ENCODE data around the gene RPTOR.

The RPTOR gene

DNA sequence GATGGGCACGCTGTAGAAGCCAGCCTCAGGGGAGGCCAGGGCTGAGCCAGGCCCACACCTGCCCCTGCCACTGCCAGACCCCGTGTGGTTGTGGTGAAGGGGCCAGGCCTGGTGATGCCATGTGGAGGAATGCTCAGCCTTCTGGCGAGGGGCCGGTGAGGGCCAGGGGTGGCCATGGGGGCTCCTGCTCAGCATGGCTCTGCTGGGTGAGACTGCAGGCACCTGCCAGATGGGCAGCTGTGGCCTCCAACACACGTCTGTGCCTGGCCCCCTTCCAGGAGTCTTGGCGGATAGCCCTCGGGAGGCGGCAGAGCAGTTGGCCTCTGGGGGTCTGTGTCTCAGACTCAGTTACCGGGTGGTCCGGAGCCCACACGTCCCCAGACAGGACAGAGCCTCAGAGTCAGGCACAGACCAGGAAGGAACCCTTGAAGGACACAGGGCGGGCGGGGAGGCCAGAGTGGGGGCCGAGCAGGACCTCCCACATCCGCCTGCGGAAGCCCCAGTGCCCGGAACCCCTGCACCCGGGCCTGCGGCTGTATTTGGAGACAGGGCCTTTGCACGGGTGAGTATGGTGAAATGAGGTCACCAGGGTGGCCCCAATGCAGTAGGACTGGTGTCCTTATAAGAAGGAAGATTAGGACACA, 424.5 kb downstream of the RPTOR start:
- 92% methylated on average over 20 of the region's 20 CpGs for WGBS
- Histone ChIP-seq H3K4me3 (ENCODE audit: low read length) (no peak overlapping the region), H3K27ac (ENCODE audit: low read depth, low read length) (no peak overlapping the region), H3K9ac (ENCODE audit: low read depth, low read length) (no peak overlapping the region), H3K36me3 (ENCODE audit: insufficient read depth, low read length) (peaks cover 2% of the 10 kb centered on the region; the same call in 1 of the 2 replicates), H3K9me3 (ENCODE audit: insufficient read depth, low read depth, low read length) (no peaks in the 10 kb centered on the region), H3K4me1 (ENCODE audit: insufficient read depth, low read length) (no peaks in the 10 kb centered on the region), H3K27me3 (ENCODE audit: insufficient read depth, low read length) (no peaks in the 10 kb centered on the region)

DNA sequence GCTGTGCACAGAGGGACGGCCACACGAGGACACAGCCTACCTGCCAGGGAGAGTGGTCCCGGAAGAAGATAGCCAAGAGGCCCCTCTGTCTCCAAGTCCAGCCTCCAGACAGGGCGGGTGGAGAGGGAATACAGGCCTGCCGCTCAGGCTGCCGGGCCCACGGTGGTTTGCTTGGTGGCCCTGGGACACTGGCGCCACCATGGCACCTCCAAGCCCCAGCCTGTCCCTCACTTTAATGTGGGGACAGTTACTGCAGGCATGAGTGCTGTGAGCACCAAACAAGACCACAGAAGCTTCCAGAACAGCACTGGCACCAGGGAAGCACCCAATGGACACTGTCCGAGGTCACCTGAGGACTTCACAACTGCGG, 425.0 kb downstream of the RPTOR start:
- Histone ChIP-seq H3K4me1 (ENCODE audit: insufficient read depth, low read length) (no peaks in the 10 kb centered on the region), H3K9me3 (ENCODE audit: insufficient read depth, low read depth, low read length) (no peaks in the 10 kb centered on the region), H3K27me3 (ENCODE audit: insufficient read depth, low read length) (no peaks in the 10 kb centered on the region), H3K27ac (ENCODE audit: low read depth, low read length) (no peak overlapping the region), H3K36me3 (ENCODE audit: insufficient read depth, low read length) (peaks cover 2% of the 10 kb centered on the region; the same call in 1 of the 2 replicates), H3K4me3 (ENCODE audit: low read length) (no peak overlapping the region), H3K9ac (ENCODE audit: low read depth, low read length) (no peak overlapping the region)
- 92% methylated on average over 10 of the region's 10 CpGs for WGBS

DNA sequence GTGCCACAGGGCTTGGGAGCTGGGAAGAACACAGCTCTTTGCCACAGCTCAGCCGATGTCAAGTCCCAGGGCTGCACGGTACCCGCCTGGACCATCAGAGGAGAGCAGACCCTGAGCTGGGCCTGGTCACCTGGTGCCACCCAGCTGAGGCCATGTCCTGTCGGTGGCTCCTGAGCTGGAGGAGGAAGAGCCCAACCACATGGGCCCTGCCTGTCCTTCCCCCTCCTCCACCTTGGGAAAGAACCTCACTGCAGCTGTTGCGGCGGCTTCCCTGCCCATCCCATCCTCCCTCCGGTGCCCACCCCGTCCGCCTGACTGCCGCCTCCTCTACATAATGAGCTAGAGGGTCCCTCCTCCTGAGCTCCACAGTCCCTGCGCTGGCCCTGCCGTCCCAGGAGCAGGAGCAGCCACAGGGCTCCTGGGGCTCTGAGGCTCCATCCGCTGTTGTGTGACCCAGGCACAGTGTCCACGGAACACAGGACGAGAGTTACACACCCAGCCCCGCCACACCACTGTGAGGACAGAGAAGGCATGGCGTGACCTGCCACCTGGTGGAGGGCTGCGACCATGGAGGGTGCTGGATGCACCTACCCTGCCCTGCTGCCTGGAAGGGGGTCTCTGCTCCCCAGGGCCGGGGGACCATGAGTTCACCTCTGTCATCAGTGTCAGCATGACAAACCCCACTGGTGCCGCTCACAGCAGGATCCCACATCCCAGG, 425.6 kb downstream of the RPTOR start:
- WGBS = 76% methylated on average over 20 of the region's 20 CpGs
- Histone ChIP-seq H3K27ac (ENCODE audit: low read depth, low read length) (no peak overlapping the region), H3K4me3 (ENCODE audit: low read length) (no peak overlapping the region), H3K36me3 (ENCODE audit: insufficient read depth, low read length) (peaks cover 2% of the 10 kb centered on the region; the same call in 1 of the 2 replicates), H3K9me3 (ENCODE audit: insufficient read depth, low read depth, low read length) (no peaks in the 10 kb centered on the region), H3K27me3 (ENCODE audit: insufficient read depth, low read length) (no peaks in the 10 kb centered on the region), H3K9ac (ENCODE audit: low read depth, low read length) (no peak overlapping the region), H3K4me1 (ENCODE audit: insufficient read depth, low read length) (no peaks in the 10 kb centered on the region)

DNA sequence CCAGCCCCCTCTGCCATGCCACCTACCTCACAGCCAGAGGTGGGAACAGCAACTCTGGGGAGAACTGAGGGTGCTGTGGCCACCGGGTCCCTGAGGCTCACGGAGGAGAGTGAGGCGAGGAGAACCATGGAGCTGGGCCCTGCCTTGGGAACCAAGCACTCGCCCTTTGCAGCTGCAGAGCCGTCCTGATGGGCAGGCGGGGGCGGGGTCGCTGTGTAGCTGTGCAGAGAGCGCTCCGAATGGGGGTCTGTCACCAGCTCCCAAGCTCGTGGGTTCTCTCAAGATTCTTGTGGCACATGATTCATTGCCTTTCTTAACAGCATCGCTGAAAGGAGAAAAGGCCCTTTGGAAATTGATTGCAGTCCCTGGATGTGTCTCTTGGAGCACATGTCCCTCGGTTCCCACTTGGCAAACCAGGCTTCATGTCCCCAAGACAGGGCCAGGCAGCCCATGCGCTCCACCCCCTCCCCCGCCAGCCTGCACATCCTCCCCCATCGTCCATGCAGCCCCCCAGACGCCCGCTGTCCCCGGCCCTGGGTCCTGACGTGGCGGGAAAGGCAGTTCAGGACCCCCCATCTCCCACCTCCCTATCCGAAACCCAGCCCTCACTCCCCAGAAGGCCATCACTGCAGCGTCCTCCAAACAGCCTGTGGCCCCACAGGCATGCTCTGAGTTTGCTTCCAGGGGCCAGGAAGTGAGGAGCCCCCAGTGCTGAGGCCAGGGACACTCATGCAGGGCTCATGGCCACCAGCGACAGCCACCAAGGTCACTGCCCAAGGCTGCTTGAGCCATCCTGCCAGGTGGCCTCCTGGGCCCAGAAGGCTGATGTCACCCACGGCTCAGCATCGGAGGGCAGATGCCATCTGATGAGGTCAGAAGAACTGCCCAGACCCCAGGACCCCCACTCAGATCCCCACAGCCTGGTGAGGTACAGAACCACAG, 426.4 kb downstream of the RPTOR start:
- Histone ChIP-seq H3K27me3 (ENCODE audit: insufficient read depth, low read length) (no peaks in the 10 kb centered on the region), H3K27ac (ENCODE audit: low read depth, low read length) (no peak overlapping the region), H3K36me3 (ENCODE audit: insufficient read depth, low read length) (no peaks in the 10 kb centered on the region), H3K4me1 (ENCODE audit: insufficient read depth, low read length) (no peaks in the 10 kb centered on the region), H3K9me3 (ENCODE audit: insufficient read depth, low read depth, low read length) (no peaks in the 10 kb centered on the region), H3K4me3 (ENCODE audit: low read length) (no peak overlapping the region), H3K9ac (ENCODE audit: low read depth, low read length) (no peak overlapping the region)
- 78% methylated on average over 26 of the region's 26 CpGs for WGBS

DNA sequence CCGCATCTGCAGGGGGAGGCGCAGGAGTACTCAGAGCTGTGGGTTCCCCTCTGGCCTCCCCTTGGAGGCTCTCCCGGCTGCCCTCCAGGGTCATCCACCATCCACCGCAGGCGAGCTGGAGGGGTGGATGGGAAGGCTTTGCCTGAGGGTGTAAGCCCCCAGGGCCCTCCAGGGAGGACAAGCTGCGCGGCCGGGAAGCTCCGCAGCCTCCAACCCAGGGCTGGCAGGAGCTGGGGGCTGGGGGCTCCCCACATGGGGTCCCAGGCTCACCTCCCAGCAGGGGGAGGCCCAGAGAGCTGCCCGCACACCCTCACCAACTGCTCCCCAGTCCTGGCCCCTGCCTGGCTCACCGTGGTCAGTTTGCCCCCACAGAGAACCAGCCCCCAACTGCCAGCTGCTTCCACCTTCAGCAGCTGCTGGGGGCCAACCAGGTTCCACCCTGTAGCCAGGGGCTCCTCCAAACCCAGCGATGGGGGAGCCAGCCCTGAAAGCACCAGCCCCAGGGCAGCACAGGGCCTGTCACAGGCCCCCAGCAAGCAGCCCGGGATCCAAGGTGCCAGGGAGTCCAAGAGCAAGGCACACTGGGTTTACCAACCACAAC, 427.2 kb downstream of the RPTOR start:
- 93% methylated on average over 13 of the region's 13 CpGs for WGBS
- no peaks in the 10 kb centered on the region for H3K27me3 ChIP-seq (ENCODE audit: insufficient read depth, low read length)

DNA sequence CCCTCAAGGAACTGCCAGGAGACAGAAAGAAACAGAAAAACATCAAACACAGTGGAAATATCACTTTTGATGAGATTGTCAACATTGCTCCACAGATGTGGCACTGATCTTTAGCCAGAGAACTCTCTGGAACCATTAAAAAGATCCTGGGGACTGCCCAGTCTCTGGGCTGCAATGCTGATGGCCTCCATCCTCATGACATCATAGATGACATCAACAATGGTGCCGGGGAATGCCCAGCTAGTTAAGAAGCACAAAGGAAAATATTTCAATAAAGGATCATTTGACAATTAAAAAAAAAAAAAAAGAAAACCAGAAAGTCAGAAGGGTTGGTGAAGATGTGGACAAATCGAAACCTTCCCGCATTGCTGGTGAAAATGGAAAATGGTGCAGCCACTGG, 432.1 kb downstream of the RPTOR start:
- Histone ChIP-seq H3K9ac (ENCODE audit: low read depth, low read length) (no peak overlapping the region), H3K27ac (ENCODE audit: low read depth, low read length) (no peak overlapping the region), H3K4me1 (ENCODE audit: insufficient read depth, low read length) (no peaks in the 10 kb centered on the region), H3K4me3 (ENCODE audit: low read length) (no peak overlapping the region), H3K36me3 (ENCODE audit: insufficient read depth, low read length) (no peaks in the 10 kb centered on the region), H3K9me3 (ENCODE audit: insufficient read depth, low read depth, low read length) (0 out of 2 replicates have a peak, but pooled peaks cover 3% of the 10 kb centered on the region), H3K27me3 (ENCODE audit: insufficient read depth, low read length) (peaks cover 3% of the 10 kb centered on the region)
- 100% methylated on average over 3 of the region's 3 CpGs for WGBS

More for the DNA sequence above, 427.2 kb downstream of the RPTOR start:
- no peak overlapping the region for H3K4me3 ChIP-seq (ENCODE audit: low read length)
- H3K36me3 ChIP-seq (ENCODE audit: insufficient read depth, low read length) = no peaks in the 10 kb centered on the region
- no peaks in the 10 kb centered on the region for H3K4me1 ChIP-seq (ENCODE audit: insufficient read depth, low read length)
- no peak overlapping the region for H3K9ac ChIP-seq (ENCODE audit: low read depth, low read length)
- H3K27ac ChIP-seq (ENCODE audit: low read depth, low read length) = no peak overlapping the region
- H3K9me3 ChIP-seq (ENCODE audit: insufficient read depth, low read depth, low read length) = no peaks in the 10 kb centered on the region

DNA sequence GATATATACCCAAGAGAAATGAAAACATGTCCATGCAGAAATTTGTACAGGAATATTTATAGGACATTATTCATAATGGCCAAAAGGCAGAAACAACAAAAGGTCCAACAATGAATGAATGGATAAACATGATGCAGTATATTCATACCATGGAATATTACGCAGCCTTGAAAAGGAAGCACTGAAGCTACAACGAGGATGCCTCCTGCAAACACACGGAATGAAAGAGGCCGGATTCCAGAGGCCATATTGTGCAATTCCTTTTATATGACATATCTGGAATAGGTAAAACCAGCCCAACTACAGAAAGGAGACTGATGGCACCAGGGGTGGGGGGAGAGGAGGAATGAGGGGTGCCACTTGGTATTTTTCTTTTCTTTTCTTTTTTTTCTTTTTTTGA, 432.5 kb downstream of the RPTOR start:
- Histone ChIP-seq H3K27me3 (ENCODE audit: insufficient read depth, low read length) (peaks cover 8% of the 10 kb centered on the region), H3K9ac (ENCODE audit: low read depth, low read length) (no peak overlapping the region), H3K9me3 (ENCODE audit: insufficient read depth, low read depth, low read length) (0 out of 2 replicates have a peak, but pooled peaks cover 3% of the 10 kb centered on the region), H3K4me1 (ENCODE audit: insufficient read depth, low read length) (no peaks in the 10 kb centered on the region), H3K36me3 (ENCODE audit: insufficient read depth, low read length) (no peaks in the 10 kb centered on the region), H3K27ac (ENCODE audit: low read depth, low read length) (no peak overlapping the region), H3K4me3 (ENCODE audit: low read length) (no peak overlapping the region)
- WGBS = 95% methylated on average over 4 of the region's 4 CpGs

DNA sequence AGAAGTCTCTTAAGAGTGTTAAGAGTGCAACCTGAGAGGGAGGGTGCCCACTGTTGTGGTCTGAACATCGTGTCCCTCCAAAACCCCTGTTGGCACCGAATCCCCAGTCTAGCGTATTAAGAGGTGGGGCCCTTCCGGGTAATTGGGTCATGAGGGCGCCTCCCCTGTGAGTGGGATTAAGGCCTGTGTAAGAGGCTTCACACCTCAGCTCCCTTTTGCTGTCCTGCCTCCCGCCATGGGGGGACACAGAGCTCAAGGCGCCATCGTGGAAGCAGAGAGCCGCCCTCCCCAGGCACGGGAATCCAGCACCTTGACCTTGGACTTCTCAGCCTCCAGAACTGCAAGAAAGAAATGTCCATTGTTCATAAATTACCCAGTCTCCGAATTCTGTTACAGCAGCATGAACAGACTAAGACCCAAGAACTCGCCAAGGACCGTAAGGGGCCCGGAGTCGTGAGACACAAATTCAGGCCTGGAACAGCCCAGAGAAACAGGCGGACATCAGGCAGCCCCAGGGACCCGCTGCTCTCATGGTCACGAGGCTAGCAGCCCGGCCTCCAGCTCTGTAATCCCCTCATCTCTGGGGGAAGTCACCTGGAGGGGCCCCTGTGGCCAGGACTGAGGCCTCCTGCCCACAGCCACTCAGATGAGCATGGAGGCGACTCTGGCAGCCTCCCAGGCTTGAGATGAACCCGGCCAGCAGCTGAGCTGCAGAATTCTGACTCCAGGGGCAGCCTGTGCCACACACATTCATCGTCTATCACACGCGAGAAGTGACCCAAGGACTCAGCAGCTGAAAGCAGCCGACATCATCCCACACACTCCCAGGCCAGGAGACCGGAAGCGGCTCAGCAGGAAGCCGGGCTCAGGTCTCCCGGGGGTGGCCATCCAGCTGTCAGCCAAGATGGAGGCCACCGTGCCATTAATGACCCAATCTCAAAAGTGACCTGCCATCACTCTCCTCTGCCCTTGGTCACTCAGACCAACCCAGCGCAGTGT, 434.2 kb downstream of the RPTOR start:
- H3K4me3 ChIP-seq (ENCODE audit: low read length) = no peak overlapping the region
- peaks cover 10% of the 10 kb centered on the region for H3K27me3 ChIP-seq (ENCODE audit: insufficient read depth, low read length)
- no peaks in the 10 kb centered on the region for H3K4me1 ChIP-seq (ENCODE audit: insufficient read depth, low read length)
- 0 out of 2 replicates have a peak, but pooled peaks cover 3% of the 10 kb centered on the region for H3K9me3 ChIP-seq (ENCODE audit: insufficient read depth, low read depth, low read length)
- H3K27ac ChIP-seq (ENCODE audit: low read depth, low read length) = no peak overlapping the region
- H3K9ac ChIP-seq (ENCODE audit: low read depth, low read length) = no peak overlapping the region
- WGBS = 89% methylated on average over 31 of the region's 31 CpGs
- H3K36me3 ChIP-seq (ENCODE audit: insufficient read depth, low read length) = no peaks in the 10 kb centered on the region

DNA sequence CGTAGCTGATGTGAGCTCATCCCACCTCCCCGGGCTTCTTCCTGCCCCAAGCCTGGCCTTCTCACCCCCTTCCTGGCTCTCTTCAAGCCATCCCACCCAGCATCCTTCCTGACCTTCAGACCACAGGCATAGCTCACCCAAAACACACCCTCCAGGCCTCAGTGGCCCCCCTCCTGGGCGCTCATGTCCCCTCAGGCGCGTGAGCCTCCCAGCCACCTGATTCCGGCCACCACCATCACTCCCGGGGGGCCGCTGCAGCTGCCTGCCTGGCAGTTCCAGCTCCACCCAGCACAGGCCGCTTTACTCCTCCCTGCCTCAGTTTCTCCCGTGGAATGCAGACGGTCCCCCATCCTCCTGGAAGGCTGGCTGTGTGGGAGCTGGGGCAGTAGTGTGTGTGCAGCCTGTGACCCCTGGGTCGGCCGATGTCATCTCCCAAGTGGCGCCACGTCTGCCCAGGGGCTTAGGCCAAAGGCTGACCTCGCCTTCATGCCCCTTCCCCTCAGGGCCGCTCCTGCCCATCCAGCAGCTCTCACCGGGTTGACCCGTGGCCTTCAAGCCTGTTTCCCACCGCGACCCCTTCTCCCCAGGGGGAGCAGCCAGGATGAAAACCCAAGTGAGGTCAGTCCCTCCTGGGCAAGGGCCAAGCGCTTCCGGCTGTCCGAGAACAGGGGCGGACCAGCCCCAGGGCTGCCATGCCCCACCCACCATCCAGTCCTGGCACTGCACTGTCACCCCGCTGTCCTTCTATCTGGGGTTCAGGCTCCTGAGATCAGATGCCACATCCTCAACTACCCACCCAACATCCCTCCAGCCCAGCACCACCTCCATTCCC, 435.1 kb downstream of the RPTOR start:
- H3K27ac ChIP-seq (ENCODE audit: low read depth, low read length) = no peak overlapping the region
- WGBS = 87% methylated on average over 26 of the region's 26 CpGs
- H3K36me3 ChIP-seq (ENCODE audit: insufficient read depth, low read length) = no peaks in the 10 kb centered on the region
- H3K27me3 ChIP-seq (ENCODE audit: insufficient read depth, low read length) = peaks cover 10% of the 10 kb centered on the region
- H3K4me3 ChIP-seq (ENCODE audit: low read length) = no peak overlapping the region
- no peaks in the 10 kb centered on the region for H3K4me1 ChIP-seq (ENCODE audit: insufficient read depth, low read length)
- H3K9me3 ChIP-seq (ENCODE audit: insufficient read depth, low read depth, low read length) = 0 out of 2 replicates have a peak, but pooled peaks cover 3% of the 10 kb centered on the region
- H3K9ac ChIP-seq (ENCODE audit: low read depth, low read length) = no peak overlapping the region
